A673 (cell line): ENCODE results near the gene MSL2.

Experiments
- CTCF ChIP-seq: fragments of 300-800, 200-600 bp; sonication (generic); conservative IDR thresholded peaks from 2 replicates; pipeline ENCODE4 v1.5.1; 2017; ENCODE audit warnings: low read depth, mild to moderate bottlenecking, antibody characterized with exemption, low read length, moderate library complexity, mixed read lengths
- EZH2 ChIP-seq: fragments of 200-600 bp; sonication (generic); IDR thresholded peaks from 2 replicates; pipeline ENCODE4 v1.6.1; 2017; ENCODE audit warnings: borderline replicate concordance, low read depth, mild to moderate bottlenecking, mixed read lengths, antibody characterized with exemption, low read length; ENCODE audit not compliant: poor library complexity, severe bottlenecking

GRCh38 chr3:136186344-136186743 lies 9.8 kb downstream of the MSL2 start:
- TF ChIP-seq EZH2 (no peak), CTCF (no peak)
